Ovary (tissue), 10 donors: ENCODE data around the gene RBBP6. TPM values are rescaled to one million over a fixed set of nuclear protein-coding genes. Genes with fewer than 3 reads are reported as not detected.
"Not testable (repeated sequence)": the region's sequence is repeated elsewhere in the genome, so short reads cannot be mapped to it uniquely, and the experiment has no call there.

Experiments
- DNase-seq, 5 donors: peaks; one replicate each; pipeline ENCODE4 v3.0.0-alpha.2; 2019 to 2020
- H3K27ac ChIP-seq, 2 donors: fragments of 200-600 bp; one replicate each; pipeline versions ENCODE4 v1.5.1 to v1.8.0; 2019 to 2022
- H3K27me3 ChIP-seq: fragments of 200-600 bp; one replicate; pipeline ENCODE4 v1.8.0; 2022
- H3K36me3 ChIP-seq: fragments of 200-600 bp; sonication (generic); one replicate; pipeline ENCODE4 v1.5.1; 2019
- H3K4me1 ChIP-seq: one replicate; pipeline ENCODE4 v1.8.1; 2013; ENCODE audit warnings: mild to moderate bottlenecking, moderate library complexity; ENCODE audit not compliant: insufficient read depth
- H3K4me3 ChIP-seq: fragments of 200-600 bp; sonication (generic); one replicate; pipeline ENCODE4 v1.5.1; 2017
- H3K9me3 ChIP-seq, 2 donors: fragments of 200-600 bp in 1 of 2; sonication (generic) in 1 of 2; one replicate each; pipeline versions ENCODE4 v1.5.1 to v1.8.1; 2013 to 2019; ENCODE audit warnings: mild to moderate bottlenecking in 1 of 2, moderate library complexity in 1 of 2
- CTCF ChIP-seq, 3 donors: fragments of 450-650 bp in 2 of 3; fragments of 200-600 bp in 1 of 3; IDR thresholded peaks; one replicate each; pipeline versions ENCODE4 v1.5.1 to v1.8.0; 2016 to 2022; ENCODE audit warnings: antibody characterized with exemption in 3 of 3, mild to moderate bottlenecking in 1 of 3
- EP300 ChIP-seq: sonication (generic); formaldehyde crosslinking; IDR thresholded peaks from one replicate; pipeline ENCODE4 v1.6.1; 2017; ENCODE audit warnings: antibody characterized with exemption
- POLR2A ChIP-seq: fragments of 450-650 bp; IDR thresholded peaks from one replicate; pipeline ENCODE4 v1.6.1; 2017; ENCODE audit warnings: antibody characterized with exemption, mild to moderate bottlenecking, moderate library complexity
- WGBS, 3 donors: extraction: QIAGEN DNeasy Blood & Tissue Kit in 1 of 3; methylation state at CpG; one replicate each; pipeline versions ENCODE4 v1.1.5 to v1.1.7; 2013 to 2017; 5-methylcytosine and 5-hydroxymethylcytosine counted together
- intact Hi-C, 4 donors: fragments of 100-400 bp; cut with DNase I; formaldehyde crosslinking; loops; one replicate each; pipeline versions ENCODE4 v1.11.0 to v1.15.1; 2022 to 2023
- long read RNA-seq, 3 donors: library from polyadenylated mRNA in 2 of 3; unstranded in 2 of 3; transcript quantifications; one replicate each; pipeline ENCODE4 v2.0.0 and lab custom pipeline, GENCODE V29; 2021 to 2026
- polyA plus RNA-seq, 2 donors: library from polyadenylated mRNA; stranded (reverse); fragments of 200-250 nt in 1 of 2; fragments of 350-450 nt in 1 of 2; fragmentation: Illumina TruSeq in 1 of 2; extraction: RNeasy Lipid Tissue Mini Kit (QIAGEN cat#74804) in 1 of 2; gene quantifications; one replicate each; pipeline ENCODE4 v1.2.3, GENCODE V29; 2013 to 2014
- total RNA-seq, 7 donors: library from RNA; depleted of rRNA in 2 of 7; stranded (reverse); fragments of >200 nt in 2 of 7; fragmentation: NEBNext Ultra II Directional in 3 of 7; extraction: Animal tissue kit (Norgen Biotek cat#: 25700) in 3 of 7; gene quantifications; one replicate each; pipeline versions ENCODE4 v1.1.0 to v1.2.4, GENCODE V29; 2016 to 2023
- donor health status: DM: no; HTN: no; CAD: no; lungs with moderate emphysema.
- donor health status: DM: no; HTN: no; CAD: no.
- donor health status: Bipolar disorder and iron deficiency.
- donor health status: DM: yes; HTN: yes; CAD: no.
- donor health status: DM: no; HTN: no; CAD: no.
- donor health status: DM: yes; HTN: yes; CAD: no.

The RBBP6 gene
- total RNA-seq (100 to 1,000 TPM in 1 of 7 donors, 10 to 100 TPM in 6; 53.3 to 112 (median 68.0) TPM), polyA plus RNA-seq (10 to 100 TPM; 35.9 to 45.3 TPM)
- long read RNA-seq, donor 1, partial matches to known transcripts = 16 of 20 reads
- long read RNA-seq, donor 1, other reads (novel, unspliced or antisense) = 2 of 20 reads
- long read RNA-seq, donor 2, transcript RBBP6-204 (3 exons, 854 nt) = minor isoform, 5 of 24 reads
- long read RNA-seq, donor 2, transcript RBBP6-213 (1 exons, 1,946 nt) = major isoform, 11 of 24 reads
- long read RNA-seq, donor 2, partial matches to known transcripts = 8 of 24 reads
- long read RNA-seq, donor 2, other reads (novel, unspliced or antisense) = 0 of 24 reads
- long read RNA-seq, donor 3, transcript RBBP6-204 (3 exons, 854 nt) = major isoform, 19 of 70 reads
- long read RNA-seq, donor 3, partial matches to known transcripts = 41 of 70 reads
- long read RNA-seq, donor 3, other reads (novel, unspliced or antisense) = 10 of 70 reads

GRCh38 chr16:24539295-24539849, at the start of gene RBBP6:
Gene RBBP6 (plus strand): TSS chr16:24539566. CDS start chr16:24540627, 1,061 bp downstream.
- WGBS, 3 donors = 0% methylated on average over 45 to 68 of the region's 68 CpGs
- intact Hi-C loops = no loop called here
- Histone ChIP-seq H3K27me3 (no peaks in the 10 kb centered on the region), H3K9me3 (no peaks in the 10 kb centered on the region), H3K4me3 (peak within 1 kb of the TSS; percentile 52), H3K4me1 (peaks cover 1% of the 10 kb centered on the region), H3K27ac (peak within 1 kb of the TSS; percentile 91 to 99), H3K36me3 (no peaks in the 10 kb centered on the region)
- TF ChIP-seq CTCF (IDR thresholded peaks at IDR 0.05) = peak in 2 of 3 donors; percentile 59 to 62
- peak; percentile 99 for TF ChIP-seq POLR2A
- peak; percentile 96 for TF ChIP-seq EP300
- peak; percentile 93 to 97 (median 95) for DNase-seq

GRCh38 chr16:24490866-24491265, 48.5 kb upstream of the RBBP6 start:
- DNase-seq = no peak
- no peaks in the 10 kb centered on the region for H3K9me3 ChIP-seq
- H3K36me3 ChIP-seq = no peaks in the 10 kb centered on the region
- H3K27ac ChIP-seq = no peak overlapping the region
- no peaks in the 10 kb centered on the region for H3K4me1 ChIP-seq
- intact Hi-C loops = no loop called here
- WGBS, 3 donors = 53 to 71% (median 61%) methylated on average over 2 of the region's 2 CpGs
- H3K4me3 ChIP-seq = no peak overlapping the region
- no peaks in the 10 kb centered on the region for H3K27me3 ChIP-seq
- TF ChIP-seq POLR2A = no peak
- TF ChIP-seq CTCF (IDR thresholded peaks at IDR 0.05) = no peak
- no peak for TF ChIP-seq EP300

- H3K4me3 ChIP-seq = no peak overlapping the region
- no peaks in the 10 kb centered on the region for H3K27me3 ChIP-seq
- H3K36me3 ChIP-seq = no peaks in the 10 kb centered on the region
- H3K27ac ChIP-seq = no peak overlapping the region
- DNase-seq = no peak
- TF ChIP-seq POLR2A (no peak), EP300 (no peak), CTCF (IDR thresholded peaks at IDR 0.05) (no peak)
- no peaks in the 10 kb centered on the region for H3K9me3 ChIP-seq
- H3K4me1 ChIP-seq = no peaks in the 10 kb centered on the region
- intact Hi-C loops = no loop called here
- 72 to 81% (median 77%) methylated on average over 2 of the region's 2 CpGs for WGBS, 3 donors
Observed at GRCh38 chr16:24491731-24492130, 47.6 kb upstream of the RBBP6 start.

GRCh38 chr16:24493821-24494220, 45.5 kb upstream of the RBBP6 start:
- Histone ChIP-seq H3K27ac (no peak overlapping the region), H3K4me1 (no peaks in the 10 kb centered on the region), H3K36me3 (no peaks in the 10 kb centered on the region), H3K9me3 (no peaks in the 10 kb centered on the region), H3K4me3 (no peak overlapping the region), H3K27me3 (no peaks in the 10 kb centered on the region)
- DNase-seq = no peak
- intact Hi-C loops = no loop called here
- WGBS, 3 donors = 81 to 89% (median 85%) methylated on average over 7 of the region's 7 CpGs
- TF ChIP-seq POLR2A (no peak), CTCF (IDR thresholded peaks at IDR 0.05) (no peak), EP300 (no peak)

- H3K4me3 ChIP-seq, H3K27me3 ChIP-seq, intact Hi-C loops: not testable (repeated sequence)
Observed at GRCh38 chr16:24495207-24495606, 44.2 kb upstream of the RBBP6 start.

More at GRCh38 chr16:24495207-24495606, 44.2 kb upstream of the RBBP6 start:
- not testable (repeated sequence) for H3K36me3 ChIP-seq, H3K9me3 ChIP-seq, H3K27ac ChIP-seq, DNase-seq, H3K4me1 ChIP-seq
- 62 to 68% (median 68%) methylated on average over 9 of the region's 9 CpGs for WGBS, 3 donors
